ENCODE results near the gene CCNY.

Gene CCNY

GRCh38 chr10:35440016-35440415 is 103.7 kb downstream of the CCNY start:
- in situ Hi-C loops (cut with HindIII; ENCODE audit: low sequenced_read_pairs), result no loop called here
- TF ChIP-seq CTCF (IDR thresholded peaks at IDR 0.05; ENCODE audit: low read depth, low read length, missing control alignments), result no peak
- DNase-seq (ENCODE audit: low read depth), result no peak
- H3K4me3 ChIP-seq (ENCODE audit: low read depth, low read length), result no peak overlapping the region

- TF ChIP-seq CTCF (IDR thresholded peaks at IDR 0.05; ENCODE audit: low read depth, low read length, missing control alignments), result no peak
- in situ Hi-C loops (cut with HindIII; ENCODE audit: low sequenced_read_pairs), result no loop called here
- no peak overlapping the region for H3K4me3 ChIP-seq (ENCODE audit: low read depth, low read length)
- no peak for DNase-seq (ENCODE audit: low read depth)
Observed at GRCh38 chr10:35442028-35442427, 105.7 kb downstream of the CCNY start.

- in situ Hi-C loops (cut with HindIII; ENCODE audit: low sequenced_read_pairs), result no loop called here
- no peak for TF ChIP-seq CTCF (IDR thresholded peaks at IDR 0.05; ENCODE audit: low read depth, low read length, missing control alignments)
- no peak for DNase-seq (ENCODE audit: low read depth)
Observed at GRCh38 chr10:35442592-35442991, 106.3 kb downstream of the CCNY start.

GRCh38 chr10:35443858-35444257 is 107.5 kb downstream of the CCNY start:
- H3K4me3 ChIP-seq (ENCODE audit: low read depth, low read length), result no peak overlapping the region
- in situ Hi-C loops (cut with HindIII; ENCODE audit: low sequenced_read_pairs), result no loop called here
- TF ChIP-seq CTCF (IDR thresholded peaks at IDR 0.05; ENCODE audit: low read depth, low read length, missing control alignments), result no peak
- no peak for DNase-seq (ENCODE audit: low read depth)

More at GRCh38 chr10:35442592-35442991, 106.3 kb downstream of the CCNY start:
- H3K4me3 ChIP-seq (ENCODE audit: low read depth, low read length), result no peak overlapping the region

- in situ Hi-C loops (cut with HindIII; ENCODE audit: low sequenced_read_pairs), result no loop called here
- DNase-seq (ENCODE audit: low read depth), result no peak
- H3K4me3 ChIP-seq (ENCODE audit: low read depth, low read length), result no peak overlapping the region
- TF ChIP-seq CTCF (IDR thresholded peaks at IDR 0.05; ENCODE audit: low read depth, low read length, missing control alignments), result no peak
Observed at GRCh38 chr10:35445150-35445884, 109.0 kb downstream of the CCNY start.

- TF ChIP-seq CTCF (IDR thresholded peaks at IDR 0.05; ENCODE audit: low read depth, low read length, missing control alignments), result no peak
- DNase-seq (ENCODE audit: low read depth), result no peak
- in situ Hi-C loops (cut with HindIII; ENCODE audit: low sequenced_read_pairs), result no loop called here
- no peak overlapping the region for H3K4me3 ChIP-seq (ENCODE audit: low read depth, low read length)
Observed at GRCh38 chr10:35446439-35446838, 110.1 kb downstream of the CCNY start.
